Smooth muscle cell (in vitro differentiated cells): ENCODE measurements around the gene SPRR2F. TPM values are rescaled to one million over a fixed set of nuclear protein-coding genes. Genes with fewer than 3 reads are reported as not detected.
A peak's percentile ranks its signal among the peaks of the same experiment; 100 is the strongest.

Experiments used
- DNase-seq: peaks from one replicate; lab custom pipeline; 2025; ENCODE audit not compliant: unreplicated experiment; lab: John Stamatoyannopoulos, UW
- H2AFZ ChIP-seq: fragments of 200-600 bp; sonication (generic); 2 replicates; pipeline ENCODE4 v1.6.0; 2016; ENCODE audit warnings: antibody characterized with exemption, low read depth, mild to moderate bottlenecking
- H3F3A ChIP-seq: fragments of 200-600 bp; sonication (generic); 2 replicates; pipeline ENCODE4 v1.6.0; 2017; ENCODE audit warnings: antibody characterized with exemption, low read depth
- H3K27ac ChIP-seq: fragments of 200-600 bp; sonication (generic); 2 replicates; pipeline ENCODE4 v1.5.1; 2016; ENCODE audit warnings: low read depth, mild to moderate bottlenecking
- H3K27me3 ChIP-seq: fragments of 200-600 bp; sonication (generic); 2 replicates; pipeline ENCODE4 v1.6.1; 2016; ENCODE audit warnings: low read depth, mild to moderate bottlenecking
- H3K36me3 ChIP-seq: fragments of 200-600 bp; sonication (generic); 2 replicates; pipeline ENCODE4 v1.5.1; 2016; ENCODE audit warnings: low read depth
- H3K4me1 ChIP-seq: fragments of 200-600 bp; sonication (generic); 2 replicates; pipeline ENCODE4 v1.5.1; 2016; ENCODE audit warnings: low read depth
- H3K4me2 ChIP-seq: fragments of 200-600 bp; sonication (generic); 2 replicates; pipeline ENCODE4 v1.6.0; 2016; ENCODE audit warnings: mild to moderate bottlenecking
- H3K4me3 ChIP-seq: fragments of 200-600 bp; sonication (generic); 2 replicates; pipeline ENCODE4 v1.5.1; 2016; ENCODE audit warnings: mild to moderate bottlenecking
- H3K79me2 ChIP-seq: fragments of 200-600 bp; sonication (generic); 2 replicates; pipeline ENCODE4 v1.6.0; 2016; ENCODE audit warnings: low read depth, mild to moderate bottlenecking
- H3K9ac ChIP-seq: fragments of 200-600 bp; sonication (generic); 2 replicates; pipeline ENCODE4 v1.6.0; 2016; ENCODE audit warnings: low read depth
- H3K9me3 ChIP-seq: fragments of 200-600 bp; sonication (generic); replicated peaks from 2 replicates; pipeline ENCODE4 v1.5.1; 2016; ENCODE audit warnings: low read depth
- H4K20me1 ChIP-seq: fragments of 200-600 bp; sonication (generic); 2 replicates; pipeline ENCODE4 v1.6.0; 2016; ENCODE audit warnings: low read depth
- WGBS: methylation state at CpG from one replicate; pipeline ENCODE4 v1.1.7; 2016; ENCODE audit warnings: low lambda C conversion rate; 5-methylcytosine and 5-hydroxymethylcytosine counted together
- polyA plus RNA-seq: library from polyadenylated mRNA; unstranded; fragments of >200 nt; fragmentation: Nextera tagmentation; extraction: Ambion mirVana; gene quantifications from 2 replicates; pipeline ENCODE4 v1.2.1, GENCODE V29; 2016
- total RNA-seq: library from RNA; depleted of rRNA; stranded (reverse); fragments of >200 nt; gene quantifications from 2 replicates; pipeline ENCODE4 v1.2.3, GENCODE V29; 2014
- TF ChIP-seq, protein P1 (sequence below): fragments of 200-600 bp; sonication (generic); IDR thresholded peaks from 2 replicates; pipeline ENCODE4 v1.5.1; 2017; ENCODE audit warnings: borderline replicate concordance, mild to moderate bottlenecking, antibody characterized with exemption; ENCODE audit not compliant: insufficient read depth, poor library complexity, severe bottlenecking

The SPRR2F gene
- total and polyA plus RNA-seq, 2 experiments from 2014 or later: not detected

DNA sequence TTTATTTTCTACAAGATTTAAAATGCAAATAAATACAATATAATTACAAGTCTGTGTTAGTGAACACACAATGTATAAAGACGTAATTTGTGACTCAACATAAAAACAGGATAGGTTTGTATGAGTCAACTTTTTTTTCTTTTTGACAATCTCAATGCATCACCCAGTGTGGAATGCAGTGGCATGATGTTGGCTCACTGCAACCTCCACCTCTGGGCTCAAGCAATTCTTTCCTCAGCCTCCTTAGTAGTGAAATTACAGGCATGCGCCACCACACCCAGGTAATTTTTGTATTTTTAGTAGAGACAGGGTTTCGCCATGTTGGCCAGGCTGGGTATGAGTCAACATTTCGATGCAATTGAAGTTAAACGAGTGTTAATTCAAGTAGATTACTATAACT, 13.1 kb downstream of the SPRR2F start:
- Histone ChIP-seq H2AFZ (no peak overlapping the region), H3K27ac (peak overlapping the region; percentile 12), H3K4me3 (no peak overlapping the region), H3K9me3 (no peaks in the 10 kb centered on the region), H3K79me2 (no peaks in the 10 kb centered on the region), H3K27me3 (no peaks in the 10 kb centered on the region), H3K4me1 (no peaks in the 10 kb centered on the region), H3K9ac (no peak overlapping the region), H3K36me3 (no peaks in the 10 kb centered on the region), H3K4me2 (no peak overlapping the region), H4K20me1 (no peaks in the 10 kb centered on the region), H3F3A (no peaks in the 10 kb centered on the region)
- DNase-seq: no peak
- WGBS: 73% methylated on average over 5 of the region's 5 CpGs
- TF ChIP-seq, protein P1, sequence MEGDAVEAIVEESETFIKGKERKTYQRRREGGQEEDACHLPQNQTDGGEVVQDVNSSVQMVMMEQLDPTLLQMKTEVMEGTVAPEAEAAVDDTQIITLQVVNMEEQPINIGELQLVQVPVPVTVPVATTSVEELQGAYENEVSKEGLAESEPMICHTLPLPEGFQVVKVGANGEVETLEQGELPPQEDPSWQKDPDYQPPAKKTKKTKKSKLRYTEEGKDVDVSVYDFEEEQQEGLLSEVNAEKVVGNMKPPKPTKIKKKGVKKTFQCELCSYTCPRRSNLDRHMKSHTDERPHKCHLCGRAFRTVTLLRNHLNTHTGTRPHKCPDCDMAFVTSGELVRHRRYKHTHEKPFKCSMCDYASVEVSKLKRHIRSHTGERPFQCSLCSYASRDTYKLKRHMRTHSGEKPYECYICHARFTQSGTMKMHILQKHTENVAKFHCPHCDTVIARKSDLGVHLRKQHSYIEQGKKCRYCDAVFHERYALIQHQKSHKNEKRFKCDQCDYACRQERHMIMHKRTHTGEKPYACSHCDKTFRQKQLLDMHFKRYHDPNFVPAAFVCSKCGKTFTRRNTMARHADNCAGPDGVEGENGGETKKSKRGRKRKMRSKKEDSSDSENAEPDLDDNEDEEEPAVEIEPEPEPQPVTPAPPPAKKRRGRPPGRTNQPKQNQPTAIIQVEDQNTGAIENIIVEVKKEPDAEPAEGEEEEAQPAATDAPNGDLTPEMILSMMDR: no peak

DNA sequence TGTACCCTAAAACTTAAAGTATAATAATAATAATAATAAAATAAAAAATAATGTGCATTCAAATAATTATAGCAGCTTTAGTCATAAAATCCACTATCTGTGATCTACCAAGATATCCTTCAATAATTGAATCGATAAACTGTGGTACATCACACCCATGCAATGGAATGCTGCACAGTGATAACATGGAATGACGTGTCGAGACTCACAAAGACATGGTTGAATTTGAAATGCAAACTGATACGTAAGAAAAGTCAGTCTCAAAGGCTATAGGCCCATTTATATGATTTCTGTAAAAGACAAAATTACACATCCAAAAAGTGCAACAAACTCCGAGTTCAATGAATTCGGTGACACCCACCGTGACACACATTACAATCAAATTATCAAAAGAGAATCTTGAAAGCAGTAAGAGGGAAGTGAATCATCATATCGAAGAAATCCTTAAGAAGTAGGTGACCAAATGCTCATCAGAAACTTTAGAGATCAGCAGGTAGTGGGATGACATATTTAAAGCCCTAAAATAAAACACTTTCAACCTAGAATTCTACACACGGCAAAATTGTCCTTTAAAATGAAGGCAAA, 13.8 kb downstream of the SPRR2F start:
- Histone ChIP-seq H3K4me1 (no peaks in the 10 kb centered on the region), H3K27ac (peak overlapping the region; percentile 12), H3K4me2 (no peak overlapping the region), H3K27me3 (no peaks in the 10 kb centered on the region), H2AFZ (no peak overlapping the region), H3F3A (no peaks in the 10 kb centered on the region), H3K4me3 (no peak overlapping the region), H3K36me3 (no peaks in the 10 kb centered on the region), H3K9ac (no peak overlapping the region), H3K79me2 (no peaks in the 10 kb centered on the region), H4K20me1 (no peaks in the 10 kb centered on the region), H3K9me3 (no peaks in the 10 kb centered on the region)
- no peak for DNase-seq
- 80% methylated on average over 9 of the region's 9 CpGs for WGBS
- TF ChIP-seq, protein P1: no peak

DNA sequence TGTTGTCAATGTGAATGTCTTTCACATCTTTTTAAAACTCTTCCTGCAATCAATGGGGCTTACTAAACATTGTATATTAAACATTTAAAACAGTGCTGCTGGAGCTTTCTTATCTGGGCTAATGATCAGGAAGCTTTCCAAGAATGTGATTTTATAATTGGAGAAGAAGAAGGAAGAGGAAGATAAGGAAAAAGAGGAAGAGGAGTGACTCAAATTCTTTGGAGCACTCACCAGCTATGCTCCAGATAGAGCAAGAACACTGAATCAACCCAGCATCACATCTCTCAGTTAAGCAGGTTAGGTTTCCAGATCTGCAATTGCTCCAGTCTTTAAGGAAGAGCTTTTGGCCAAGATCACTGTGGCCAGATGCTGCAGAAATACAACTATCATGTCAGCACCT, 17.6 kb downstream of the SPRR2F start:
- Histone ChIP-seq H4K20me1 (no peaks in the 10 kb centered on the region), H2AFZ (no peak overlapping the region), H3K27ac (no peak overlapping the region), H3K4me1 (no peaks in the 10 kb centered on the region), H3K4me3 (no peak overlapping the region), H3K27me3 (no peaks in the 10 kb centered on the region), H3K9me3 (no peaks in the 10 kb centered on the region), H3K79me2 (no peaks in the 10 kb centered on the region), H3K9ac (no peak overlapping the region), H3F3A (no peaks in the 10 kb centered on the region), H3K4me2 (no peak overlapping the region), H3K36me3 (no peaks in the 10 kb centered on the region)
- TF ChIP-seq, protein P1: no peak
- no peak for DNase-seq

DNA sequence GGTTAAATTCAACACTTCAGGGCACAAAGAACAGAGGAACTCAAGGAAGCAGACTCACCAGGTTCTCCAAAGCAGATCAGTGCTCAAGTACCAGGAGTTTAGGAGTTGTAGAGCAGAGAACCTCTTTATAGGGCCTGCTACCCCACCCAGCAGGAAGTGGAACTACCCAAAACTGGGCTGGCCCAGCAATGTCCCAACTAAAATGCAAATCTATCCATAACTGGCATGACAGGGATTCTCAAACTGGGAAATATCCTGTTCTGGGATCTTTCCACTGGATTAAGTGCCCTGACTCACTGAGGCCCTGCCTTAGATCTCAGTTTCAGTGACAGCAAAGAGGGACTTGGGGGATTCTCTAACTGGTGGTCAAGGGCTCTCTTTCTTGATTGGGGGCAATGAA, 18.9 kb downstream of the SPRR2F start, which contains the start of gene SPRR2E:
SPRR2E (minus strand) TSS at position 101 of the 400 bp plus-strand sequence. CDS start 775 bp downstream, outside the sequence.
- Histone ChIP-seq H3K4me1 (no peaks in the 10 kb centered on the region), H3K79me2 (no peaks in the 10 kb centered on the region), H3K27me3 (no peaks in the 10 kb centered on the region), H3K27ac (no peak within 1 kb of the TSS), H2AFZ (no peak within 1 kb of the TSS), H3F3A (no peaks in the 10 kb centered on the region), H3K9me3 (no peaks in the 10 kb centered on the region), H3K36me3 (no peaks in the 10 kb centered on the region), H3K9ac (no peak within 1 kb of the TSS), H3K4me3 (no peak within 1 kb of the TSS), H4K20me1 (no peaks in the 10 kb centered on the region), H3K4me2 (no peak within 1 kb of the TSS)
- TF ChIP-seq, protein P1: no peak
- DNase-seq: no peak
